DMS53 (cell line): ENCODE measurements around the gene LRRFIP2.

ENCODE experiments used
- DNase-seq: peaks from one replicate; lab custom pipeline; 2025; lab: John Stamatoyannopoulos, UW

The LRRFIP2 gene

DNA sequence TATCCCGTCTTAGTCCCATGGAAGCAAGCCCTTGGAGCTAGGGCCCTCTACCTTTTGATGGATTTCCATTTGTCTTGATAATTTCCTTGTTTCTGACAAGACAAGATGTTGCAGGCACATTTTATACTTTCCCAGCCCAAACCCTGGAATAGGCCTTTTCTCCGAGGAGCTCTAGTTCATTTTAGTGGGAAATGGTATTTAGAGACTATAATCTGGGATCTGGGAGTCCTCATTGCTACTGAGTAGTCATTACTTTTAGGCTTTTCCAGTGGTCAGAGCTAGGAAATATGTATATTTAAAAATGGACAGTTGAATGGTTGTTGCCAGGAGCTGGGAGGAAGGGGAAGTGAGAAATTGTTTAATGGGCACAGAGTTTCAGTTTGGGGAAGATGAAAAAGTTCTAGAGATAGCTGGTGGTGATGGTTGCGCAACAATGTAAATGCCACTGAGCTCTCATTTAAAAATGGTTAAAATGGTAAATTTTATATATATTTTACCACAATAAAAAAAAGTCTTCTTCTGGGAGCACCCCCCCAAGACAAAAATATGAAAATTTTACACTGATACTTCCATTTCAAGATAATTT is 149.5 kb downstream of the LRRFIP2 start:
- DNase-seq = no peak

DNA sequence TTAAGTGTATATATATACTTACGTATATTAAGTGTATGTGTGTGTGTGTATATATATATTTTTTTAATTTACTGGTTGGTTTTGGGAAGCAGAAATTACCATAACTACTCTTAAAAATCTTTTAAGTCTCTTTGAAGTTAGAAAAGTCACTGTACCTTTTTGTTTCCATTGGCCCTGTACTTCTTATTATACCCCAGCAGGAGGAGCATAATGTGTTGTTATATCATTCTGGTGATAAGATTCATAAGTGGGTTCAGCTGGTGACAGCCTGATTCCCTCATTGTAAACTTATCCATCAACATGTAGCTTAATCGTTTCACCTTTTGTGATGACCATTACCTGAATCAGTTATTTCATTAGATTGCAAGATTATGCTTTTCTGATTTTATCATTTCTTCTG is 150.3 kb downstream of the LRRFIP2 start:
- DNase-seq = peak; percentile 1

DNA sequence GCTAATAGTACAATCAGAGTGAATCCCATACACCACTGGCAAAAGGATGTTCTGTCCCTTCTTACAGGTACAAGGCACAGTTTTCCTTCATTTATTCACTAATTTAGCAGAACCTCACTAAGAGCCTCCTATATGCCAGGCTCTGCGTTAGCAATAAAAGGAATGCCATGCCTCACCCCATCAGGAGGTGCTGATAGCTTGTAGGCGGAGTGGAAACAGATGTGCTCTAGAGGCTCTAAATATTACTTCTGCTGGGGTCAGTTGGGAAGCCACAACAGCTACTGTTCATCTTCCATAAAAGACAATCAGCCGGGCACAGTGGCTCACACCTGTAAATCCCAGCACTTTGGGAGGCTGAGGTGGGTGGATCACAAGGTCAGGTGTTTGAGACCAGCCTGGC is 156.7 kb downstream of the LRRFIP2 start:
- DNase-seq = no peak

DNA sequence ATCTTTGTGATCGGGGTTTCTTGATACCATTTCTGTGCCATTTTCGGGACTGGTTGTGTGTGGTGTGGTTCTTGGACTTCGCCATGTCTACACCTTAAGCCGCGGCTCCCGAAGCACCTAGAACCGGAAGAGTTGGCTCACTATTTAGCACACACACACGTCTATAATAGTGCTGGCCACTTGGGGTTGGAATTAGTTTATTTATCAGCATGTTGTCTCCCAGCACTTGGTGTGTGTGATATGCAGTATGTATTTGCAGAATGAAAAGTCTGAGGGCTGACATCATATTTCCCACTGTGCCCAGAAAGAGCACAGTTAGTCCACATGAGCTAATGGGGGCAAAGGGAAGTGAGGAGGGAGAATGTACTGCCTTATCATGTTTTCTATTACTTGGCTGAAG is 157.5 kb downstream of the LRRFIP2 start:
- no peak for DNase-seq

DNA sequence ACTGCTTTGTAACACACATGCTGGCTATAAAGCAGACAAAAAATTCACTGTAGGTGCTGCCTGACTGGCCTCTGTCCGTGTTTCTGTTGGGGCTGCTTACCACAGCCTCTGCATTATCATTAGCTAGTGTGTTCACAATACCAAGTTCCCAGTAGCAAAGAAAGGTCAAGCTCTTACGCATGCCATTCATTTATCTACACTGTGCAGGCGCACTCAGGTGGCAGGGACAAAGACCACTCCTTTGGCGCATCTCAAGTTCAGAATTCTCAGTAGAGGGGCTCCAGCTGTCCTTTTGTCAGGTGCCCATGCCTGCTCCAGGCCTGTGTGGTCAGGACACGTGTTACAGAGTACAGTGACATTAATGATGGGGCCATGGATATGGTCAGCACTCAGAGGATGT is 158.7 kb downstream of the LRRFIP2 start:
- DNase-seq = no peak

DNA sequence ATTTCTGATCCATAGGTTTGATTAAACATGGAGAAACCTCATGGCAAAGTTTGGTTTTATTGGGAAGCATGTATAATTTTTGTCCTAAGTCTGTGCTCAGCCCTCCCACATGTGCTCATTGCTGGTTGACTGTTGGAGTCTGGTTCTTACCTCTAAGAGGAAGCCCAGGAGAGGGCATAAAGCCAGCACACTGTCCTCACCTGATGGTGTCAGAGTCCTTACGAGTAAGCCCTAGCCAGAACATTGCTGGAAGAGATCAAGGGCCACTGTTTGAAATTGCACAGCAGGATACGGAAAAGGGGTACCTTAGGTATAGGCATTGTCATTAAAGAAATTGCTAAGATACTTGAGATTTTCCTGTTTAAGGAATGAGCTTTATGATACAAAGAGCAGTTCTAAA is 159.8 kb downstream of the LRRFIP2 start:
- DNase-seq = no peak
